ENCODE data around the gene EXO1. TPM values are rescaled to one million over a fixed set of nuclear protein-coding genes. Genes with fewer than 3 reads are reported as not detected.
"Not testable (repeated sequence)": the region's sequence is repeated elsewhere in the genome, so short reads cannot be mapped to it uniquely, and the experiment has no call there.

The EXO1 gene
- under 1 TPM in 1 of 2 donors, not detected in 1; 0.16 TPM for total RNA-seq

DNA sequence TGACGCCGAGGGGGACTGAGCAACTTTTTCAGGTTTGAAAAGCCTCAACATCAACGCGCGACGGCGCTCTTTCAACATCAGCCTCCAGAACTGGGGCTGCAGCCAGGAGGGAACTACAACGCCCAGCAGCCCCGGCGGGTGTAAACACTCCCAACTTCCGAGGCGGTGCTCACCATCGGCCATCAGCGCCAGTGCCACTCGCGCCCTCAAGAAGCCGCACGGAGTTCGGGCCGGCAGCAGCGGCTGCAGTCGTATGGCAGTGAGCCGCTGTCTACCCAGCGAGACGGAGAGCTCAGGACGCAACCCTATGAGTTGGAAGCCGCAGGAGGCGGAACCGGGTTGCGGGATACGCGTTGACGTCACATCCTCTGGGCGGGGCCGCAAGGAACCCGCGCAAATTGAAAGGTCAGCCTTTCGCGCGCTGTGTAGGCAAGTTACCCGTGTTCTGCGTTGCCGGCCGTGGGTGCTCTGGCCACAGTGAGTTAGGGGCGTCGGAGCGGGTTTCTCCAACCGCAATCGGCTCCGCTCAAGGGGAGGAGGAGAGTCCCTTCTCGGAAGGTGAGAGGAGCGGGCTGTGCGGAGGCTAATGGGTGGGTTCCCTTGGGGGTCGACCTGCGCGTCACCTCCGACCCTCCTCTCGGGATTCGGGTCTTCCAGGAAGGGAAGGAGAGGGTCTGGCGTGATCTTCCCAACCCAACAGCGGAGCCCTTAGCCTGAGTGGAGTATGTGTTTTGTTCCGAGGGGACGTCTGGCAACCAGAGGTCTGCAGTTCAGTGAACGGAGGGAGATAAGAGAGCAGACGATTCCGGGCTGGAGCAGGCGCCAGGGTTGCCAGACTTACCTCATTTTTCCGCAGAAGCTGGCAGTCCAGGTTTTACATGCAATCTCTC is at the start of gene EXO1:
EXO1 (plus strand) TSS at position 409 of the 890 bp plus-strand sequence. CDS start 2,222 bp downstream, outside the sequence.
- TF ChIP-seq, protein P1, sequence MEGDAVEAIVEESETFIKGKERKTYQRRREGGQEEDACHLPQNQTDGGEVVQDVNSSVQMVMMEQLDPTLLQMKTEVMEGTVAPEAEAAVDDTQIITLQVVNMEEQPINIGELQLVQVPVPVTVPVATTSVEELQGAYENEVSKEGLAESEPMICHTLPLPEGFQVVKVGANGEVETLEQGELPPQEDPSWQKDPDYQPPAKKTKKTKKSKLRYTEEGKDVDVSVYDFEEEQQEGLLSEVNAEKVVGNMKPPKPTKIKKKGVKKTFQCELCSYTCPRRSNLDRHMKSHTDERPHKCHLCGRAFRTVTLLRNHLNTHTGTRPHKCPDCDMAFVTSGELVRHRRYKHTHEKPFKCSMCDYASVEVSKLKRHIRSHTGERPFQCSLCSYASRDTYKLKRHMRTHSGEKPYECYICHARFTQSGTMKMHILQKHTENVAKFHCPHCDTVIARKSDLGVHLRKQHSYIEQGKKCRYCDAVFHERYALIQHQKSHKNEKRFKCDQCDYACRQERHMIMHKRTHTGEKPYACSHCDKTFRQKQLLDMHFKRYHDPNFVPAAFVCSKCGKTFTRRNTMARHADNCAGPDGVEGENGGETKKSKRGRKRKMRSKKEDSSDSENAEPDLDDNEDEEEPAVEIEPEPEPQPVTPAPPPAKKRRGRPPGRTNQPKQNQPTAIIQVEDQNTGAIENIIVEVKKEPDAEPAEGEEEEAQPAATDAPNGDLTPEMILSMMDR (IDR thresholded peaks at IDR 0.05): peak in 1 of 2 donors; percentile 55
- peak; percentile 87 for DNase-seq (ENCODE audit: low spot score)
- peak within 1 kb of the TSS; percentile 72 to 81 for H3K4me3 ChIP-seq

DNA sequence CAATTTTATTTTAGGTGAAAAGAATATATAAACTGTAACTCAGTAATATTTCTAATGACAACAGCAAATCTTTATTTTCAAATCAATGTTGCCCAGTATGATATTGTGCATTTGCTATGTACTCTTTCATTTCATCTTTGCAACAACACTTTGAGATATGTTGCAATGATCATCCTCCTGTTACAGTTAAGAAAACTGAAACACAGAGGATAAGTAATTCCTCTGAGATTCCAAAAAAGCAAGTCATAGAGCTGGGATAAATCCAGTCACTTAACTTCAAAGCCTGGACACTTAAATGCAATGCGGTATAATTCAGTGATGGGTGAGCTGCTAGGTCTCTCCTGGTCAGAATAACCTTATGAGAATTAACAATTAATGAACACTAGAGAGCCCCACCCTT is 48.6 kb upstream of the EXO1 start:
- no peak overlapping the region for H3K27ac ChIP-seq
- TF ChIP-seq, protein P1 (IDR thresholded peaks at IDR 0.05): no peak
- no peaks in the 10 kb centered on the region for H3K36me3 ChIP-seq
- no peaks in the 10 kb centered on the region for H3K9me3 ChIP-seq
- DNase-seq (ENCODE audit: low spot score): no peak
- H3K4me3 ChIP-seq: no peak overlapping the region
- H3K4me1 ChIP-seq: no peaks in the 10 kb centered on the region
- no peaks in the 10 kb centered on the region for H3K27me3 ChIP-seq

More for the DNA sequence above, at the start of gene EXO1:
- Histone ChIP-seq H3K9me3 (no peaks in the 10 kb centered on the region), H3K27me3 (no peaks in the 10 kb centered on the region), H3K4me1 (peaks cover 0 to 9% of the 10 kb centered on the region in 2 donors), H3K36me3 (no peaks in the 10 kb centered on the region), H3K27ac (peak within 1 kb of the TSS; percentile 94 to 97)

DNA sequence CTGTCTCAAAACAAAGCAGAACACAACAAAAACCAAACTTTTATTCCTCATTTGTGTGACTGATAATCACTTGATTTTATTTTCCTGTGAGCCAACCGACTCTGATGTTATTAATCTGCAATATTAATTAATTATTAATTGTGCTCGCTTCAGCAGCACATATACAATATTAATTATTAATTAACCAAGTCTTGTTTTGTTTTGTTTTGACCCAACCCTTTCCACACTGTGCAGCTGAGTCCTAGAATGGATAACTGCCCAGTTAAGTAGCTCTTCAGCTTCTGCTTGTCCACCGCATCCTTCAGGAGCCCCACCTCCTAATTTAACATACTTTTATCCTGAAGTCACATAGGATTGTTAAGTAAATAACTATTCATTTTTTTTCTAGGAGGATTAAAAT is 47.4 kb upstream of the EXO1 start:
- Histone ChIP-seq H3K4me1 (no peaks in the 10 kb centered on the region), H3K36me3 (no peaks in the 10 kb centered on the region), H3K27ac (no peak overlapping the region), H3K27me3 (no peaks in the 10 kb centered on the region), H3K9me3 (no peaks in the 10 kb centered on the region), H3K4me3 (no peak overlapping the region)
- TF ChIP-seq, protein P1 (IDR thresholded peaks at IDR 0.05): no peak
- DNase-seq (ENCODE audit: low spot score): no peak

DNA sequence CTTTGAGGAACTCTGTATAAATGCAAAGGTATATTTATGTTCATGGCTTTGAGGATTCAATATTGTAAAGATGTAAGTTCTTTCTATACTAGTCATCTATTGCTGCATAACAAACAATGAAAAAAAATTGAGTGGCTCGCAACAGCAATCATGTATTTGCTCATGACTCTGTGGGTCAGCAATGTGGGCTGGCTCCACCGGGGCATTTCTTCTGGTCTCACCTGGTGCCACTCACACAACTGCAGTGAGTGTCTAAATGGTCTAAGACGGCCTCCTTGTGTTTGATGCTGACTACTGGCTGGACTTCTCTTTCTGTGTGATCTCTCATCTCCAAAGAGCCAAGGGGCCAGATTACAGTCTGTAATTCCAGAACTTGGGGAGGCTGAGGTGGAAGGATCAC is 45.1 kb upstream of the EXO1 start:
- H3K36me3 ChIP-seq: no peaks in the 10 kb centered on the region
- no peak overlapping the region for H3K4me3 ChIP-seq
- no peak for DNase-seq (ENCODE audit: low spot score)
- H3K27ac ChIP-seq: no peak overlapping the region
- no peaks in the 10 kb centered on the region for H3K27me3 ChIP-seq
- no peaks in the 10 kb centered on the region for H3K4me1 ChIP-seq
- H3K9me3 ChIP-seq: no peaks in the 10 kb centered on the region
- TF ChIP-seq, protein P1 (IDR thresholded peaks at IDR 0.05): no peak

DNA sequence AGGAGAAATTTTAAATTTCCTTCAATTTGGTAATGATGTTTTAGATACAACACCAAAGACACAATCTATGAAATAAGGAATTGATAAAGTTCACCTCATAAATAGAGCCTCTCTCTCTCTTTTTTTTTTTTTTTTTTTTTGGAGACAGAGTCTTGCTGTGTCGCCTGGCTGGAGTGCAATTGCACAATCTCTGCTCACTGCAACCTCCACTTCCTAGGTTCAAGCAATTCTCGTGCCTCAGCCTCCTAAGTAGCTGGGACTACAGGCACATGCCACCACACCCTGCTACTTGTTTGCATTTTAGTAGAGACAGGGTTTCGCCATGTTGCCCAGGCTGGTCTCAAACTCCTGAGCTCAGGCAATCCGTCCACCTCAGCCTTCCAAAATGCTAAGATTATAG is 43.3 kb upstream of the EXO1 start:
- not testable (repeated sequence) for DNase-seq (ENCODE audit: low spot score); H3K36me3 ChIP-seq; H3K4me3 ChIP-seq; H3K27me3 ChIP-seq; H3K27ac ChIP-seq; H3K4me1 ChIP-seq; H3K9me3 ChIP-seq

DNA sequence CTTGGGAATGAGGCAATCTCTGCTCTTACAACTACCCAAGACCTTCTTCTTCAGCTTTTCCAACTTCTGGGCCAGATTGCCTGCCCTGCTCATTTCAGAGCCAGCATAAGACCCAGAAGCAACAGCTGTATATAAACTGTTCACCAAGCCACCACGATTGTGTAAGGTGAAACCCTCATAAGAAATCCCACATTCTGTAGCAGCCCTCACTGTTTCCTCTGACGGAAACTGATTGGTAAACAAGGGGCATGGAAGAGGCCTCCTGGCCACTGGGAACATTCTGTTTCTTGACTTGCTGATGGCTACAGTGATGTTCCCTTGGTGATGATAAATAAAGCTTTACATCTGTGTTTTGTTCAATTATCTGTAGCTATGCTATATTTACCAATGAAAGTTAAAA is 39.7 kb upstream of the EXO1 start:
- no peak overlapping the region for H3K27ac ChIP-seq
- H3K4me1 ChIP-seq: no peaks in the 10 kb centered on the region
- DNase-seq (ENCODE audit: low spot score): no peak
- no peak overlapping the region for H3K4me3 ChIP-seq
- no peaks in the 10 kb centered on the region for H3K9me3 ChIP-seq
- H3K27me3 ChIP-seq: no peaks in the 10 kb centered on the region
- H3K36me3 ChIP-seq: no peaks in the 10 kb centered on the region
- TF ChIP-seq, protein P1 (IDR thresholded peaks at IDR 0.05): no peak

Measured in right atrium auricular region (tissue), 2 donors.